ENCODE results near the gene MPIG6B.

Gene MPIG6B

DNA sequence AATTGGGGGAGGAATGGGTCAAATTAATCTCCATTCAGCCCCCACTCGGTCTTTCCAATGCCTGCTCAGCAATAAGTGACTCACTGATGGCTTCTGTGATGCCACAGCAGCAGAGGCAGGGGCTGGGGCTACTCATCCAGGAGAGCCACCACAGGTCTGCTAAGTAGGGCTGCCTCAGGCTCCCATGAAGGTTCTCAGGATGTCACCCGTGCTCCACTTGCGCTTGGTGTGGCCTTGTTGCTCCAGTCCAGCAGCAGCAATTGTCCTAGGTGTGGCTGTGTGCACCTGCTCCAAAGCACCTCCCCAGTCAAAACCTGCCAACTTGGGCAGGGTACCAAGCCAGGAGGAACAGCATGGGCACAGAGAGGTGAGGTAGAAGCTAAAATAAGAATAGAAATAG is 1.0 kb upstream of the MPIG6B start:
- no peak for DNase-seq

DNA sequence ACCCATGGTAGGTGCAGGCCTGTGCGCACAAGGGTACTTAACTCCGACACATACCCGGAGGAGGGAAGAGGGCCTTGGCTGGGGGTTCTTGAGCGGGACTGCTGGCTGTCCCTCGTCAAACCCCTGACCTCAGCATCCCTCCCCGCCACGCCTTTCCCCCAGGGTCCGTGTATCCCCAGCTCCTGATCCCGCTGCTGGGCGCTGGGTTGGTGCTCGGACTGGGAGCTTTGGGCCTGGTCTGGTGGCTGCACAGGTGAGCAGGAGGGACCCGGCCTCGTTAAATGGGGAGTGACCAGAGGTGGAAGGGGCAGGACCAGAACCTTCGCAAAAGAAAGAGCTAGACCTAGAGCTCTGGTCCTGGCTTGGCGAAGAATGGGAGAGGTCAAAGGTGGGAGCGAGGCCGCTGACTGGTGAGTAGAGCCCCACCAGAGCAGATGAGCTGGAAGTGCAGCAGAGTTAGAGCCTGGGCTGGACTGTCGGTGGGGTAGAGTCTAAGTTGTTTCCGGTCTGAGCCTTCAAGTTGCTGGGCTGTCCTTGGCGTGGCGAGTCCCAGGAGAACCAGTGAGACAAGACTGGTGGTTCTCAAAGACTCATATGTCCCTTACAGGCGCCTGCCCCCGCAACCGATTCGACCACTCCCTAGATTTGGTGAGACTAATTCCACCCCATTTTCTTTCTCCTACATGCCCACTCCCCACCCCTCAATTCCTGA is 963 bp downstream of the MPIG6B start:
- no peak for DNase-seq

DNA sequence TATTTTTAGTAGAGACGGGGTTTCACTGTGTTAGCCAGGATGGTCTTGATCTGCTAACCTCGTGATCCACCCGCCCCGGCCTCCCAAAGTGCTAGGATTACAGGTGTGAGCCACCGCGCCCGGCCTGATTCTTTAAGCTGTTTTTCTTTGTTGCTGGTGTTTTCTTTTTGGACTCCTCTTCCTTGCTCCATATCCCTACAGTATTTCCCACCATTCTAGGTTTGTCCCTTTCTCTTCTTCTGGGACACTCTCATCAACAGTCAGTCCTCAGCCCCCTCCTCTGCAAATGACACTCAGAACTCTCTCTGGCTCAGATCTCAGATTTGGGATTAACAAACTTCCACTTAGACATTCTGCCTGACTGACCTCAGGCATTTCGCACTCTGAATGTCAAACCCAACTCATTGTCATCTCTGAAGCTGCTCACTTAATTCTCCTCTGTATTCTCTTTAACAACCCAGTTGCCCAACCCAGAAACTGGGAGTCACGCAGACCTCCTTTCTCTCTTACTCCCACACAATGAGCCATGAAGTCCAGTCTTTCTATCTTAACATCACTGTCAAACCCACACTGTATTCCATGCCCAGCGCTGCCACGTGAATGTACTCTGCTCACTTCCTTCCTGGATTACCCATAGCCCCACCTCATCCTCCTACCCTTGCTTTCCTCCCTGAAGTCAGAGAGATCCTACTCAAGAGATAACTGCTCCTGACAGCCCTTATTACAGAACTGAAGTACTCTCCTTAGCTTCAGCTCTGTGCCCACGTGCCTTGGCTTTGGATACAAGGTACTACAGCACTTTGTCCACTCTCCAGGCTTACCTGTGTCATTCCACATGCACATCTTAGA is 2.6 kb downstream of the MPIG6B start:
- peak; percentile 84 for DNase-seq

DNA sequence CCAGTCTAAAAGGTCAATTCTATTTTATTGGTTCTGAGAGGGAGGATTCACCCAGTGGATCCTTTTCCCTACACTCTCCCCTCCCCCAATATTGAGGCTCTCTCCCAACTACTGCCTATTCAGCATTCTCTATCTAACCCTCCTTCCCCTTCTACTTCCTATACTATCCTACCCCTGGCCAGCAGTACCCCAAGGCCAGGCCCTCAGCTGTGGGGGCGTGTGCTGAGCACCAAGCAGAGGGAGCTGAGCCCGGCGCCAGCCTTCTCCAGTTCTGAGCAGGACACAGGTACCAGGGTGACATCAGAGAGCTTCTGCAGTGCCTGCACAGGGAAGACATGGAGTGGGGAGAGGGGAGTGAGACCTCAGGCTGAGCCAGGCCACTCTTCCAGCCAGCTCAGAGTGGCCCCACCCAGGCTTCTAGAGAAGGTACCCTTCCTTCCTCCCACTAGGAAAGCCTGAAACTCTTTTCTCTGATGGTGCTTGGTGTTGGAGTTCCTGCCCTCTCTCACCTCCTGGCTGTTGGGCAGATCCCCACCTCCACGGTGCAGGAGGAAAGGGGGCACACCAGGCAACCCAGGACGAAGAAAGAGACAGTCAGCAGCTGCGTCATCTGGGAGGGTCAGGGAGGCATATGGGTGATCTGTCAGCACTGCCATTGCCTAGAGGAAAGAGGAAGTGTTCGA is 4.0 kb downstream of the MPIG6B start:
- peak; percentile 60 for DNase-seq

DNA sequence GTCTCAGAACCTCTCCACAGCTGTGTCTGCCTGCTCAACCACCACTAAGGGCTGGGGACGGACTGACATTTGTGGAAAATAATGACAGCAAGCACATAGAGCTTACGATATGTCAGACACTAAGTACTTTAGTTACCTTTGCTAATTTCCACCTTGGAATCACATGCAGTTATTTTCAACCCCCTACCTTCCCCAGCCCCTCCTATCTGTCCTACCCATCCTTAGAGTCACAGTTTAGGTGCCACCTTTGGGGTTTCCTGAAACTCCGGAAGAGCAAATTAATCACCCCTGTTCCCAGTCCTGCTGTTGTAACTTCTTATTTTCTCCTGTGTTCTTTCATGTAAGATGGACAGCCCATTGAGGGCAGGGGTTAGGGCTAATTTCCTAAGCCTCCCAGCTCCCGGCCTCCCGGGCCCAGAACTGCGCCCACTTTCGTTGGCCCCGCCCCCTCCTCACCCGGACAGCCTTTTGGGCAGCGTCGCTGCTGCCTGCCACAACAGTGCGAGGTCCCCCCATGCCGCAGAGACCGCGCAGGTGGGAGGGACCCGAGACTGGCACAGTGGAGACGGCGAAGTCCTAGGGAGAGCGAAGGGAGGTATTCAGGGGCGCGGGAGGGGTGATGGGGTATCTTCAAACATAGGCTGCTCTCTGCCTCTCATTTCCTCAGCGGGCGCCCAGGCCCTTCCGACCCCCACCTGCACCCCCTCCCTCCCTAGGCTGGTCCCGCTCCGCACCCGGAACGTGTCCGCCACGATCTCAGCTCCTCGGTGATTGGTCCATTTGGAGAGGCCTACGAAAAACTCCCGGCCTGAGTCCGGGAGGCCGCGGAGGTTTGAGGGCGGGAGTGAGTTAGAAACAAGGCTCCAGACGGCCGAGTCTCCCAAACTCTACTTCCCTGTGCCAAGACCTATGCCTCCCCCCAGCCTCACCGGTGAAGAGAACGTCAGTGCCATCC is 4.8 kb downstream of the MPIG6B start:
- peak; percentile 92 for DNase-seq

DNA sequence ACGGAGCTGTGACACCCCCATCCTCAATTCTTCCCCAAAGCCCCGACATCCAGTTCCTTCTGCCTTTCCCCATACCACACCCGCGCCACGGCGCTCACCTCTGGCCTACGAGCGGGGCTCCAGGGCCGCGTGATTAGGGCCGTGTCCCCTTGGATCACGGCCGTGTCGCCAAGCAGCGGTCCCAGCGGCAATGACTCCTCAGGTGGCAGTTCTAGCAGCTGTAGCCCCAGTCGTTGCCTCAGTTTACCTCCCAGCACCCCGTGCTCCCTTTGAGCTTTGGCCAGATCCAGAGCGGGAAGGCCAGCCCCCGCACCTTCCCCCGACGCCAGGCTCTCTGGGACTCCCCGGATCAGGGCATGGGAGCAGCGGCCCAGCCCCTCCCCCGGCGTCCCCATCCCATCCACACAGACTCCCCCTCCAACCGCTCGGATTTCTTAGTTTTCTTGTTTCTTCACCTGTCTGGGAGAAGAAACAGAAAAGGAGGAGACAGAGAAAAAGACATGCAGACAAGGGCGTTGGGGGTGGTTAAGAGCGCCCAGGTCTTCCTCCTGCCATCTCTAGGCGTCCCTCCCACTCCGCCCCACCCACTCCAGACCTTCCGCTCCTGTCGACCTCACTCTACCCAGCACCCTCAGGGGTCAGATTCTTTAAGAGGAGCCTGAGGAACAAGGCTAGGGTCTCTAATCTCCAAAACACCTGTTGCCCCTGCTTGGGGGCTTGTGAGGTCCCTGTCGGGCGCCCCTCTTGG is 5.8 kb downstream of the MPIG6B start, which contains the start of gene DDAH2:
TSS of gene DDAH2 (minus strand) at position 533 of the 748 bp plus-strand sequence. CDS start at position 395, 138 bp downstream.
- DNase-seq, result no peak

DNA sequence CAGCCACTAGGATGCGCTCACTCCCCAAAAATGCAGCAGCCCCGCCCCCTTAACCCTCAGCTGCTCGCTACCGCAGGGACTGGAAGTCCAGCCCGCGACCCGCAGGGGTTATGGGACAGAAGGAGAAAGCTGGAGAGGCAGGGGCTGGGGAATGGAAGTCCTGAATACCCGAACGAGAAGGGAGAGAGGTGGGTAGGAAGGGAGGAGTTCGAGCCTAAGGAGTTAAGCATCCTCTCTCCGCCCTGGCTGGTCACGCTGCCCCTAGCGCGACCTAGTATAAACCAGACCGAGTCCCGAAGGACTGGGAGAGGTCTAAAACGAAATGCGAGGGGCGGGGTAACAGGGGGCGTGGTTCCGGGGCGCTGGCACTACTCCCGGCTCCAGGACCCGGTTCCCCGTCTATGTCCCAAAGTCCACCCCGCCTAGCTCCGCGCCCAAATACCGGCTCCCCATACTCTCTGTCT is 6.4 kb downstream of the MPIG6B start:
- DNase-seq, result peak; percentile 98

DNA sequence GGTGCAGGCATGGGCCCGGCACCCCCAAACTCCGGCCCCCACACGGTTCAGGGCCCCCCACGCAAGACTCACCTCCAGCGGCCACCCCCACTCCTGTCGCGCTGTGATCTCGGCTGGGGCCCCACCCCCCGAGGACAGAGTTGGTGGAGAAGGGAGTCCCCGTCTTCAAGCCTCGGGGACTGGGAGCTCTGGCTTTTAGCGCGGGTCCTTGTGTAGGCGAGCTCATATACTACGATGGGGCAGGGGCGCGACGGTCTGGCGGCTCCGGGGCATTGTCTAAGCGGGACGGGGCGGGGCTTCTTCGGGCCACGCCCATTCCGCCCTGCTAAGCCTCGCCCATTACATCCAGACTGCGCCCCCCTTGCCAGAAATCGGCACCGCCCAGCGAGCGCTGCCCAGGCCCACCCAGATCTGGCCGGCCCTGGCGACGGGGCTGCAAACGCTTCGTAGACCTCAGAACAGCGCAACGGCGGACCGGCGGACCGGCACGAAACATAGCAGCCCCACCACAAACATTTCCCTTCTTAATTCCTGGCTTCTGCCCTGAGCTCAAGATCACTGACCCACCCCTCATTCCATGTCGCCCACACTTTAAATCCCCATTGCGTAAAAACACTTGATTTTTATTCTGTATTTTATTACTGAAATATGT is 6.9 kb downstream of the MPIG6B start:
- DNase-seq, result peak; percentile 97

DNA sequence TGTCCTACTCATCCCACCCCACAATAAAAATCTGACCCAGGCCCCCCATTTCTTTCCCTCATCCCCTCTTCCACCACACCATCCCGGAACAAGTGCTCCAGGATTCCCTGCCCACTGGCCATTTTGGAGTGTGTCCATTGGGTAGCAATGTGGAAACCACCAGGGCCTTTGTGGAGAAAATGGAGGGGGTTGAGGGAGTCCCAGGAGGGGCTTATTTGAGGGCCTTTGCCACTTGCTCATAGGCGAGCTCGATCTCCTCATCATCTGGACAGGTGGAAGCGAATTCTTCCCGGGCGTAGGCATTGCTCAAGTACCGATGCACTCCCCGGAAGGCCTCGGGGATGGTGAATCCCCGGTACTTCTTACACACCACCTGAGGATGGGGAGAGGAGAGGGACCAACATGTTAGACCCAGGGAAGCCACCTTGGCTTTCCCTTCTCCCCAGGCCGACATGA is 7.5 kb downstream of the MPIG6B start:
- DNase-seq, result no peak

DNA sequence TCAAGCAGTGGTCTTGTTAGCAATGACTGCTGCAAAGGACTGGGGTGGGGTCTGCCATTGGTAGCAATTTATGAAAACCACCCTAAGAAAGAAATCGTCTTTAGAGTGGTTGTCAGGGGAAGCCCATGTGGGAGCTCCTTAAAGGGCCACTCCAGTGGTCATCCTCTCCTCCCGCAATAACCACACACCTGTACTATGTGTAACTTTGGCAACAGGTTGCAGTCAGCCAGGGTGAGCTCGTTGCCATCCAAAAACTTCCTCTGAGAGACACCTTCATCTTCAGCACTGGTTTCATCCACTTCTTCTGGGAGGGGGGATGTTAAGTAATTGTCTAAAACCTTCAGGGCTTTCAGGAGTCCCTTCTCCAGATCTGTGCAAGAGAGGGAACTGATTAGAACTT is 8.9 kb downstream of the MPIG6B start:
- no peak for DNase-seq

DNA sequence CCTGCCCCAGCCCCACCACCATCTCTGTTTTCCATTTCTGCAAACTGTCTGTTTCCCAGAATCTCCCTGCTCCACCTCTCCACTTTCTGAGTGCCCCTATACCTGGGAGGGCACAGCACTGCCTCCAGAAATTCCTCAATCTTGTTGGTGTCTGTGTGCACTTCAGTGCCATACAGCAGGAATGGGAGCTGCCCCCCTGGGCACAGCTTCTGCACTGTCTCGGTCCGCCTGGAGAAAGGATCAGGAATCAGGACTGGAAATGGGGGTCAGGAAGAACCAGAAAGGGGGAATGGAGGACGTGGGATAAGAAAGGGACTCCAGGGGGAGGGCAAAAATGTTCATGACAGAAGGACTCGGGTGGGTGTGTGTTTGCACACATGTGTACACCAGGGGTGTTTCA is 10.6 kb downstream of the MPIG6B start:
- no peak for DNase-seq

DNA sequence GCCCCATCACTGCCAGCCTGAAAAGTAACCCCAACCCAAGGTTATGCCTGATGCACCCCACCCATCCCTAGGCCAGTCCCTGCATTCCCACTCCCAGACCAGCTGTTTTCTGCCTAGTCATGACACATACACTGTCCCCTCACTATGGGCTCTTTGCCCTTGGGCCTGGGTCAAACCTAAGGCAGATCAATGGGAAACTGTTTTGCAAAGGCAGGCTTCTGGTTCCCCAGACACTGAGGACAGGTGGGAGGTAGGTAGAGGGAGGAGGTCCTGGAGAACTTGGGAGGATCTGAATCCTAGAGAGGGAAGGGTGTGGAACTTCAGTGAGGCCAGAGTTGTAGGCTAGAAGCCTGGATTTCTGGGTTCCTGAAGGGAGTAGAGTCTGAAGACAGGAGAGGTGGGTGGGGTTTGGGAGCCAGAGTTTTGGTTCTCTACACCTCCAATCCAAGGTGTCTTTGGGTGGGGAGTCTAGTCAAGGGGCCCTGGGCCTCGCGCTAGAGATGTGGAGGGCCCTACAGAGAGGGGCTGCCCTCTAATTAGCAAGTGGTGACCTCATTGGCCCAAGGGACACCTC is 11.2 kb downstream of the MPIG6B start:
- DNase-seq, result no peak

DNA sequence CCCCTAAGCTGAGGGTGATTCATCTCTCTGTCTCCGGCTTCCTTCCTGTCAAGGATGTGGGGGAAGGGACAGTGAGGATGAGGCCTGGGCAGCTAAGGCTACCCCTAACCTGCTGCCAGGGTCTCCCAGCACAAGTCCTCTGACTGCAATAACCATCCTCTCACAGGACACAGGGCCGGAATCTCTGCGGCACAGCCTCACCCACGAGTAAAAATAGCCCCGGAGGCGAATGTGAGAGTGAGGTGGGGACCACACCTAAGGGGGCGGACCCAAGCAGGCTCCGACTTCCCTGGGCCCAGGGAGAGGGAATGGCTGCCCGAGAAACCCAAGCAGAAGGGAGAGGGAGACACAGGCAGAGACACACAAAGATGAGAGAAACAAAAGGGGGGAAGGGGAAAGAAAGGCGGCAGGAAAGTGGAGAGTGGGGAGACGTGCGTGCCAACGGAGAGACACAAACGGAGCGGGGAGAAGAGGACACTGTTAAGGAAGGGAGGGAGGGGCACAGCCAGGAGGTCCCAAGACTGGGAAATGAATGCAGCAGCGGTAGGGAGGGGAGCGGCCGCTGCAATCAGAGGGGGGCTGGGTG is 11.7 kb downstream of the MPIG6B start:
- DNase-seq, result peak; percentile 88

DNA sequence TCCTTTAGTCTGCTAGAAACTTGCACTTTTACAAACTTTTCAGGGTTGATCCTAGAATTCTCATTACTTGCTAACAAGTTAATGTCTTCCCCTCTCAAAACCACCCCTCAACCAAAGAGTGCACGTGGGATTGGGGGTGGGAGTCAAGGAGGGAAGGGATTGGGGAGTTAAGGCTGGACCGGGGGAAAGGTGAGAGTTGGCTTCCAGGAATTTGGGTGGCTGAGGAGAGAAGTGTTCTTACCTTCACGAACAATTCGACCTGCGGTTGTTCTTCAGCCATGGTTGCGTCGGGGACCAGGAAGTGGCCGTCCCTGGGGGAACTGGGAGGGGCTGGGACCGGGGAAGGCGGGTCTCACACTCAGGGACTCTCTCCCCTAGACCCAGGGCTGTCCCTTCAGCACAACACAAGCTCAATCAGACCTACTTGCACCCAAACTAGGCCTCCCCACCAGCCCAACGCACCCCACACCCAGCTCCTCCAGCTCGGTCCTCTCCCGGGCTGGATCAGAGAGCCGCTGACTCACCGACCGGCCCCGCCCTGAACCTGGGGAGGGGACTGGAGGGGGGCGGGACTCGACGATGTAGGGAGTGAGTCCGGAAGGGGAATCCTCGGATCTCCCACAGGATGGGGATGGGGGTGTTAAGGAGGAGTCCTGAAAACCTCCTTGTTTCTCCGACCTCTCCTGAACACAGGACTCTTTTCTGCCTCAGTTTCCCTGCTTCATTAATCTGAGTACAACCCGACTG is 13.0 kb downstream of the MPIG6B start, which contains the start of gene CLIC1:
TSS of gene CLIC1 (minus strand) at position 510 of the 747 bp plus-strand sequence. CDS start at position 280, 230 bp downstream.
- peak; percentile 94 for DNase-seq

DNA sequence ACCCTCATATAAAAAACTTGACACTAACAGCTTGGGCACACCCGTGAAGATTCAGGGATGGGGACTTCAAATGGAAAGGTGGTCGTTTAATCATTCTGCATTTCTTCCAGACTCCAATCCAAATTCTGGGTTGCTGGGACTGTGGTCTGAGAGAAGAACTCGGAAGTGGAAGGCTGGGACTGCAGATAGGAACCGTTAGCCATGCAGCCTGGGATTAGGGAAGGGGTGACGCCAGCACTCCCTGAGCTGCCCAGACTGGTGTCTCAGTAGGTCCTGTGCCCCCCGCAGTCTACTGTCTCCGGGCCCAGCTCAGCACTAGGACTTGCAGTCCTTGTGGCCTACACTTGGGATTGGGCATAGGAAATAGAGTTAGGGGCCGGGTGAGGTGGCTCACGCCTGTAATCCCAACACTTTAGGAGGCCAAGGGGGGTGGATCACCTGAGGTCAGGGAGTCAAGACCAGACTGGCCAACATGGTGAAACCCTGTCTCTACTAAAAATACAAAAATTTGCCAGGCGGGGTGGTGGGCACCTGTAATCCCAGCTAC is 13.7 kb downstream of the MPIG6B start:
- DNase-seq, result peak; percentile 80

DNA sequence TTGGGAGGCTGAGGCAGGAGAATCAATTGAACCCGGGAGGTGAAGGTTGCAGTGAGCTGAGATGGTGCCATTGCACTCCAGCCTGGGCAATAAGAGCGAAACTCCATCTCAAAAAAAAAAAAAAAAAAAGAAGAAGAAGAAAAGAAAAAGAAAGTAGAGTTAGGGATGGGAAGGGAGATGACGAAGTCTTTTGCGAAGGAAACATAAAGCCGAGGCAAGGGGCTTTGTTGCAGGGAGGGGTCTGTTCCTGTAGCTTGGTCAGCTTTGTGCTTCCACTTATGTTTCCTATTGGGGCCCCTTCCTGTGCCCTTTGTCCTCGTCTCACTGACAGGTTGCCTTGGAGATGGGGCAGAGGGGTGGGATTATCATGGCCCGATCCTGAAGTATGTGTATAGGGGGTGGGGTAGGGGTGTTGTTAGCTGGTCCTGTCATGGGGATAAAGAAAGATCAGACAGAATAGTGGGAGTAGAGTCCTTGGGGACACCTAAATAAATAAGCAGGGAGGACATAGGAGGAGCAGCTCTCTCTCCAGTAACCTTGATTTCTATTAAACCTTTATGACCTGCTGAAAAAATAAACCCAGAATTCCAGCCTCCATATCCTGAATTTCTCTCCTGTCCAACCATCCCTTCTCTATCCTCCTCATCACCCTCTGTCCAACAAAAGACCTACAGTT is 14.3 kb downstream of the MPIG6B start:
- peak; percentile 91 for DNase-seq

DNA sequence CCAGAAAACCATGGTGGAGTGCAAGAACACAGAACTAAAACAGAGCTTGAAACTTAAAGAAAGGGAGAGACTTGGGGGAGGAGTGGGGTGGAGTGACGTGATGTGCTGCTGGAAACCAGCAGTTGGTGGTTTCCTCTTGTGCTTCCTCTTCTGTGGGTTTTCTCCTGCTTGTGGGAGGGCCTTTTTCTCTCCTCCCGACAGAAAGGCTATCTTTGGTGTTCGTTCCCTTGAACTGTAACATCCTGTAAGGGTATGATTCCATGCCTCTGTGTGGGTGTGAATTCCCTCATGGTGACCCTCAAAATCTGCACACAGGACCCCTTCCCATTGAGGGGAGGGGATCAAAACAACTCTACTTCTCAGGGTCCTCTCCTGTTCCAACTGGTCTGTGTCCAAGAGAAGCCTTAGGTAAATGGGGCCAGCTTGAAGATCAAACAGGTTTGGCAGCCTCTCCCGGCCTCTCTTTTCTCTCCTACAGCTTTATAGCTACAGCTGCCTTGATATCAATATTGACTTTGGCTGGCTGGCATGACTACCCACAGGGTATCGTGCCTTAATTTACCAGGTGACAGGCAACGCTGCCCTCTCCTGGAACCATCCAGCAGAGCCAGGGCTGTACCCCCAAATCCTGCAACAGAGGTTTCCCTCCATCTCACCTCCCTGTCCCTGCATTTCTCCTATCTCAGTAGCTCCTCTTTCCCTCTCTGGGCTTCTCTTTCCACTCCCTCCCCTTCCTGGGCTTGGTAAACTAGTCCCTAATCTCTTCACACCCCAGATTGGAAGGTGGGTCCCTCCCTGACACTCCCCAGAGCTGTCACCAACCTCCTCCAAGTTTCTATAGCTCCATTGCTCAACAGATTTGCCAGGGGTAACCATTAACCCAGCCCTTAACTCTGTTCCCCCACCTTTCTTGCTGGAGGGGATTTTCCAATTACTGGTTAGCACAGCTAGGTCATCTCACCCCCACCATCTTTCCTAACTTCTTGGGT is 15.1 kb downstream of the MPIG6B start:
- DNase-seq, result peak; percentile 97
